ENCODE results near the gene SEMA5A. TPM values are rescaled to one million over a fixed set of nuclear protein-coding genes. Genes with fewer than 3 reads are reported as not detected.

SEMA5A gene
- total and polyA plus RNA-seq, 2 donors (not counting 1 experiment from before 2014, with no cell fraction given), result not detected

DNA sequence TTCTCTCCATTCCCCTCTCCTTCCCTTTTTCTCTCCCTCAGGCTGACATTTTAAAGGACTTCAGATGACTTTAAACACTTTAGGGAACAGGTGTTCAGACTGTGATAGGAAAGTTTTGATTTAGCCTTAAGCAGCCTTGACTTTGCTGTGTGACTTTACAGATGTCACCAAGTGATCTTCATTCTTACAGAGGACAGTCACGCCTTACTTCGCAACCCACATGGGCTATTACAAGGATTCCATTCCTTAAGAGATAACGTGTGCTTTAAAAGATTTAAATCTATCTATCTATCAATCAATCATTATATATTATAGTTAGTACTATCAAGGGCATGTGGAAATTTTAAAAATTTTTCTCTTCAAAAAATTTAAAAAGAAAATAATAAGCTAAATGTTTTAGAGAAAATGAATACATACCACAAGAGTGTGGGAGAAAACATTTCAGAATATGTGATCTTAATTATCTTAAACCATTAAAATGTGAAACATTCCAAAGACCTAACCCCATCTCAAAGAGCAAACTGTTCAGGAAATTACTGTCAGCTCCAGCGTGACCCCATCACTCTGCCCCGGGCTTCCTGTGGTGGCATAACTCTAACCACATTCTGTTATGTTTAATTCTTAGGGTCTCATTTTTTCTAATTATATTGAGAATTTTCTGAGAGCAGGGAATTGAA is 530.5 kb downstream of the SEMA5A start:
- intact Hi-C loops (cut with micrococcal nuclease), result no loop called here
- H3K4me3 Mint-ChIP-seq, result no peak overlapping the region
- Histone ChIP-seq H3K9me3 (ENCODE audit: control extremely low read depth in 1 of 3, control insufficient read depth in 2 of 3, insufficient read depth in 1 of 3, low read length in 2 of 3) (no peaks in the 10 kb centered on the region), H3K9ac (ENCODE audit: low read length) (no peak overlapping the region), H3K79me2 (ENCODE audit: control insufficient read depth, insufficient read depth, low read length) (no peaks in the 10 kb centered on the region), H3K4me3 (ENCODE audit: control extremely low read depth in 1 of 5, extremely low read depth in 1 of 5, insufficient read depth in 1 of 5, low read depth in 2 of 5, low read length in 4 of 5) (no peak overlapping the region), H3K27me3 (replicated peaks in 1 of 4; ENCODE audit: control extremely low read depth in 1 of 4, control insufficient read depth in 3 of 4, insufficient read depth in 4 of 4, low read length in 3 of 4) (no peaks in the 10 kb centered on the region), H4K20me1 (ENCODE audit: control insufficient read depth, insufficient read depth, low read length, poor library complexity, severe bottlenecking) (no peaks in the 10 kb centered on the region), H3K4me2 (replicated peaks; ENCODE audit: low read depth, low read length, poor library complexity, severe bottlenecking) (no peak overlapping the region), H3K27ac (ENCODE audit: low read length in 2 of 2) (no peak overlapping the region), H3K4me1 (ENCODE audit: control insufficient read depth in 2 of 2, insufficient read depth in 2 of 2, low read length in 2 of 2) (no peaks in the 10 kb centered on the region), H3K36me3 (replicated peaks in 1 of 2; ENCODE audit: control extremely low read depth in 1 of 2, control insufficient read depth in 1 of 2, extremely low read depth in 1 of 2, insufficient read depth in 2 of 2, low read length in 1 of 2) (no peaks in the 10 kb centered on the region), H2AFZ (ENCODE audit: insufficient read depth, low read depth, low read length, poor library complexity, severe bottlenecking) (no peak overlapping the region)
- no CpG with 5 or more reads among the region's 5 CpGs for WGBS (ENCODE audit: insufficient coverage)
- peaks cover 3% of the 10 kb centered on the region for H3K9me3 Mint-ChIP-seq (ENCODE audit: insufficient read depth)
- TF ChIP-seq, protein P1, sequence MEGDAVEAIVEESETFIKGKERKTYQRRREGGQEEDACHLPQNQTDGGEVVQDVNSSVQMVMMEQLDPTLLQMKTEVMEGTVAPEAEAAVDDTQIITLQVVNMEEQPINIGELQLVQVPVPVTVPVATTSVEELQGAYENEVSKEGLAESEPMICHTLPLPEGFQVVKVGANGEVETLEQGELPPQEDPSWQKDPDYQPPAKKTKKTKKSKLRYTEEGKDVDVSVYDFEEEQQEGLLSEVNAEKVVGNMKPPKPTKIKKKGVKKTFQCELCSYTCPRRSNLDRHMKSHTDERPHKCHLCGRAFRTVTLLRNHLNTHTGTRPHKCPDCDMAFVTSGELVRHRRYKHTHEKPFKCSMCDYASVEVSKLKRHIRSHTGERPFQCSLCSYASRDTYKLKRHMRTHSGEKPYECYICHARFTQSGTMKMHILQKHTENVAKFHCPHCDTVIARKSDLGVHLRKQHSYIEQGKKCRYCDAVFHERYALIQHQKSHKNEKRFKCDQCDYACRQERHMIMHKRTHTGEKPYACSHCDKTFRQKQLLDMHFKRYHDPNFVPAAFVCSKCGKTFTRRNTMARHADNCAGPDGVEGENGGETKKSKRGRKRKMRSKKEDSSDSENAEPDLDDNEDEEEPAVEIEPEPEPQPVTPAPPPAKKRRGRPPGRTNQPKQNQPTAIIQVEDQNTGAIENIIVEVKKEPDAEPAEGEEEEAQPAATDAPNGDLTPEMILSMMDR (IDR thresholded peaks at IDR 0.05), result no peak
- no peak for TF ChIP-seq EZH2 (IDR thresholded peaks at IDR 0.05; ENCODE audit: borderline replicate concordance, insufficient read depth, low read depth, low read length, poor library complexity, severe bottlenecking)
- ChIA-PET POLR2A (no interaction called here), CTCF (no interaction called here)
- H3K4me1 Mint-ChIP-seq, result no peaks in the 10 kb centered on the region
- no peak for DNase-seq
- no peaks in the 10 kb centered on the region for H3K27me3 Mint-ChIP-seq
- no peak for ATAC-seq (ENCODE audit: low read depth)
- H3K27ac Mint-ChIP-seq, result no peak overlapping the region

DNA sequence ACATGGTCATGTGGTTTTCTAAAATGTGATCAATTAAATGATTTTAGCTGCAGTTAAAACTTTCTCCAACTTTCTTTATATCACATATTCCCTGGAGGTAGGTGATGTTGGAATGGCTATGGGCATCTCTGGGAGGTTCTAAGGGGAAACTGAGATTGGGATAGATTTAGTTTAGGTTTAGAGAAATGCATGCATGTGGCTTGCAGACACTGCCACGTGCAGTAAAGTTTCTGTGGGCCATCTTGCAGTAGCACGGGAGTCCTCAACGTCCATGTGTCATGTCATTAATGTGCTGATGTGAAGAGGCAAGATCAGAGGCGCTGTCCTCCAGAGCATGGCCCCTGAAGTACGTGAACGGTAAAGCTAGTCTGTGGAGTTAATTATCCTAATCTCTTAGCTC is 532.7 kb downstream of the SEMA5A start:
- H2AFZ ChIP-seq (ENCODE audit: insufficient read depth, low read depth, low read length, poor library complexity, severe bottlenecking), result no peak overlapping the region
- intact Hi-C loops (cut with micrococcal nuclease), result no loop called here
- DNase-seq, result no peak
- no peaks in the 10 kb centered on the region for H3K4me1 ChIP-seq (ENCODE audit: control insufficient read depth in 2 of 2, insufficient read depth in 2 of 2, low read length in 2 of 2)
- 92% methylated on average over 3 of the region's 6 CpGs for WGBS (ENCODE audit: insufficient coverage)
- ATAC-seq (ENCODE audit: low read depth), result no peak
- no peaks in the 10 kb centered on the region for H3K27me3 Mint-ChIP-seq
- H3K36me3 ChIP-seq (replicated peaks in 1 of 2; ENCODE audit: control extremely low read depth in 1 of 2, control insufficient read depth in 1 of 2, extremely low read depth in 1 of 2, insufficient read depth in 2 of 2, low read length in 1 of 2), result no peaks in the 10 kb centered on the region
- H3K4me1 Mint-ChIP-seq, result no peaks in the 10 kb centered on the region
- H3K27ac ChIP-seq (ENCODE audit: low read length in 2 of 2), result no peak overlapping the region
- H3K79me2 ChIP-seq (ENCODE audit: control insufficient read depth, insufficient read depth, low read length), result no peaks in the 10 kb centered on the region
- no peaks in the 10 kb centered on the region for H3K9me3 ChIP-seq (ENCODE audit: control extremely low read depth in 1 of 3, control insufficient read depth in 2 of 3, insufficient read depth in 1 of 3, low read length in 2 of 3)
- POLR2A ChIA-PET, result no interaction called here
- H4K20me1 ChIP-seq (ENCODE audit: control insufficient read depth, insufficient read depth, low read length, poor library complexity, severe bottlenecking), result no peaks in the 10 kb centered on the region
- CTCF ChIA-PET, result no interaction called here
- H3K4me3 Mint-ChIP-seq, result no peak overlapping the region
- H3K27me3 ChIP-seq (replicated peaks in 1 of 4; ENCODE audit: control extremely low read depth in 1 of 4, control insufficient read depth in 3 of 4, insufficient read depth in 4 of 4, low read length in 3 of 4), result no peaks in the 10 kb centered on the region
- no peak overlapping the region for H3K4me3 ChIP-seq (ENCODE audit: control extremely low read depth in 1 of 5, extremely low read depth in 1 of 5, insufficient read depth in 1 of 5, low read depth in 2 of 5, low read length in 4 of 5)
- no peak overlapping the region for H3K4me2 ChIP-seq (replicated peaks; ENCODE audit: low read depth, low read length, poor library complexity, severe bottlenecking)
- no peak overlapping the region for H3K27ac Mint-ChIP-seq
- TF ChIP-seq EZH2 (IDR thresholded peaks at IDR 0.05; ENCODE audit: borderline replicate concordance, insufficient read depth, low read depth, low read length, poor library complexity, severe bottlenecking), result no peak
- TF ChIP-seq, protein P1 (IDR thresholded peaks at IDR 0.05), result no peak
- H3K9ac ChIP-seq (ENCODE audit: low read length), result no peak overlapping the region
- peaks cover 3% of the 10 kb centered on the region for H3K9me3 Mint-ChIP-seq (ENCODE audit: insufficient read depth)

Data from B cell (primary cell).